Panc1 (cell line): ENCODE results near the gene NARF. TPM values are rescaled to one million over a fixed set of nuclear protein-coding genes. Genes with fewer than 3 reads are reported as not detected.
"Not testable (repeated sequence)": the region's sequence is repeated elsewhere in the genome, so short reads cannot be mapped to it uniquely, and the experiment has no call there.

Experiments
- ATAC-seq: fragments of 200-7000 bp; cut with Tn5 transposase; 2 replicates; pipeline ENCODE4 v1.9.1; 2020; ENCODE audit warnings: mild to moderate bottlenecking, moderate library complexity
- BruUV-seq: library from RNA; stranded (reverse); fragments of 400-500 nt; replicated peaks from 2 replicates; lab custom pipeline; 2021; lab: Mats Ljungman, UMichigan
- CTCF ChIA-PET: fragments of 300-600 bp; sonication (Branson Sonifier 250); formaldehyde crosslinking; loops from one replicate; lab custom pipeline; 2022; ENCODE audit warnings: antibody characterized with exemption; lab: Charles Lee
- POLR2A ChIA-PET: fragments of 300-600 bp; sonication (Branson Sonifier 250); formaldehyde crosslinking; loops from one replicate; lab custom pipeline; 2022; ENCODE audit warnings: antibody characterized with exemption; lab: Charles Lee
- DNase-seq: peaks from one replicate; pipeline ENCODE4 v3.0.0-alpha.2; 2010; ENCODE audit warnings: low read depth, low spot score
- H3K27ac ChIP-seq: 2 replicates; pipeline ENCODE4 v1.5.1; 2011; ENCODE audit warnings: mild to moderate bottlenecking, low read length, inconsistent platforms
- H3K27me3 ChIP-seq: fragments of 200-500 bp; sonication (Bioruptor generic); 2 replicates; pipeline ENCODE4 v1.6.0; 2014; ENCODE audit warnings: low read length, inconsistent platforms; ENCODE audit not compliant: control insufficient read depth, insufficient read depth
- H3K36me3 ChIP-seq: fragments of 200-500 bp; sonication (Bioruptor generic); 2 replicates; pipeline ENCODE4 v1.5.1; 2014; ENCODE audit warnings: inconsistent platforms, mild to moderate bottlenecking, low read length, moderate library complexity; ENCODE audit not compliant: control insufficient read depth, insufficient read depth
- H3K4me1 ChIP-seq: 2 replicates; pipeline ENCODE4 v1.5.1; 2011; ENCODE audit warnings: inconsistent platforms, mild to moderate bottlenecking, low read length, moderate library complexity; ENCODE audit not compliant: control insufficient read depth, insufficient read depth
- H3K4me3 ChIP-seq, 2 experiments: 2 replicates each; pipeline ENCODE4 v1.5.1; 2011 to 2012; ENCODE audit warnings: low read depth in 2 of 2, low read length in 2 of 2, mild to moderate bottlenecking in 2 of 2, inconsistent platforms in 1 of 2, moderate library complexity in 1 of 2
- H3K9me3 ChIP-seq: fragments of 200-500 bp; sonication (Bioruptor generic); 2 replicates; pipeline ENCODE4 v1.5.1; 2014; ENCODE audit warnings: low read depth, mild to moderate bottlenecking, inconsistent platforms, low read length, moderate library complexity; ENCODE audit not compliant: control insufficient read depth, insufficient read depth
- POLR2AphosphoS5 ChIP-seq: IDR thresholded peaks from 2 replicates; pipeline ENCODE4 v1.6.1; 2012; ENCODE audit warnings: mild to moderate bottlenecking, low read depth, low read length, moderate library complexity
- SIN3A ChIP-seq: IDR thresholded peaks from 2 replicates; pipeline ENCODE4 v1.6.1; 2012; ENCODE audit warnings: low read depth, mild to moderate bottlenecking, low read length, moderate library complexity, borderline replicate concordance; ENCODE audit not compliant: insufficient read depth
- TCF7L2 ChIP-seq: IDR thresholded peaks from 2 replicates; pipeline ENCODE4 v1.6.1; 2011; ENCODE audit warnings: mild to moderate bottlenecking, low read depth, low read length, inconsistent platforms
- in situ Hi-C: cut with HindIII; loops from 2 replicates; pipeline ENCODE4 v1.10.0; 2016; ENCODE audit warnings: low sequenced_read_pairs, low pct_unique_long_range_greater_than_20kb
- intact Hi-C: fragments of 100-400 bp; cut with micrococcal nuclease; formaldehyde crosslinking; loops from one replicate; pipeline ENCODE4 v1.10.0; 2022; ENCODE audit not compliant: unreplicated experiment
- total RNA-seq: library from RNA; stranded (reverse); gene quantifications from one replicate; pipeline ENCODE4 v1.2.1, GENCODE V29; 2021; ENCODE audit not compliant: unreplicated experiment
- TF ChIP-seq, protein P1 (sequence below): fragments of 450-650 bp; IDR thresholded peaks from 2 replicates; pipeline ENCODE4 v1.5.1; 2017; ENCODE audit warnings: mild to moderate bottlenecking
- TF ChIP-seq, protein P2 (sequence below), 2 experiments: IDR thresholded peaks; 2 replicates each; pipeline ENCODE4 v1.6.1; 2011 to 2012; ENCODE audit warnings: low read depth in 2 of 2, control low read depth in 1 of 2, low read length in 1 of 2, mild to moderate bottlenecking in 1 of 2, moderate library complexity in 1 of 2; ENCODE audit not compliant: insufficient read depth in 1 of 2

Gene NARF
- total RNA-seq, 1 experiment from 2014 or later: 60.9 TPM

DNA sequence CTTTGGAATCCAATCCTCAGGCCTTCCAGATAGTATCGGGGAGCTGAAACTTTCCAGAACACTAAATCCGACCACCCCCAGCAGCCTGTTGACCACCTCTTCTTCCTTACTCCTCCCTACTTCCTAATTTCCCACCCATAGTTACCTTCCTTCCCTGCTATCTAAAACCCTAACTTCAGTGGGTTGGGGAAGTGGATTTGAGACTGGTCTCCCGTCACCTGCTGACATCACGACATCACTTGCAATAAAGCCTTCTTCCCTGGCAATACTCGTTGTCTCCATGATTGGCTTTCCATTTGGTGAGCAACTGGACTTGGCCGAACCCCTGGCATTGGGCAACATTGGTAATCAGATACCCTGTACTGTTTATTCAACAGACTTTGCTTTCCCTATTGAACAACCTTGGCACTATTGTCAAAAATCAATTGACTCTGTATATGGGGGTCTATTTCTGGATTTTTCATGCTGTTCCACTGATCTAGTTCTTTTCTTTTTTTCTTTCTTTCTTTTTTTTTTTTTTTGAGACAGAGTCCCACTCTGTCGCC lies 49.2 kb downstream of the NARF start:
- no peak for ATAC-seq
- BruUV-seq: no TSS peak
- H3K4me1 ChIP-seq: no peaks in the 10 kb centered on the region
- no peaks in the 10 kb centered on the region for H3K27me3 ChIP-seq
- POLR2A ChIA-PET: no interaction called here
- in situ Hi-C loops: no loop called here
- no peak for DNase-seq
- H3K4me3 ChIP-seq: no peak overlapping the region
- H3K36me3 ChIP-seq: no peaks in the 10 kb centered on the region
- intact Hi-C loops: no loop called here
- CTCF ChIA-PET: no interaction called here
- no peaks in the 10 kb centered on the region for H3K9me3 ChIP-seq
- TF ChIP-seq, protein P1, sequence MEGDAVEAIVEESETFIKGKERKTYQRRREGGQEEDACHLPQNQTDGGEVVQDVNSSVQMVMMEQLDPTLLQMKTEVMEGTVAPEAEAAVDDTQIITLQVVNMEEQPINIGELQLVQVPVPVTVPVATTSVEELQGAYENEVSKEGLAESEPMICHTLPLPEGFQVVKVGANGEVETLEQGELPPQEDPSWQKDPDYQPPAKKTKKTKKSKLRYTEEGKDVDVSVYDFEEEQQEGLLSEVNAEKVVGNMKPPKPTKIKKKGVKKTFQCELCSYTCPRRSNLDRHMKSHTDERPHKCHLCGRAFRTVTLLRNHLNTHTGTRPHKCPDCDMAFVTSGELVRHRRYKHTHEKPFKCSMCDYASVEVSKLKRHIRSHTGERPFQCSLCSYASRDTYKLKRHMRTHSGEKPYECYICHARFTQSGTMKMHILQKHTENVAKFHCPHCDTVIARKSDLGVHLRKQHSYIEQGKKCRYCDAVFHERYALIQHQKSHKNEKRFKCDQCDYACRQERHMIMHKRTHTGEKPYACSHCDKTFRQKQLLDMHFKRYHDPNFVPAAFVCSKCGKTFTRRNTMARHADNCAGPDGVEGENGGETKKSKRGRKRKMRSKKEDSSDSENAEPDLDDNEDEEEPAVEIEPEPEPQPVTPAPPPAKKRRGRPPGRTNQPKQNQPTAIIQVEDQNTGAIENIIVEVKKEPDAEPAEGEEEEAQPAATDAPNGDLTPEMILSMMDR: no peak
- TF ChIP-seq TCF7L2: no peak
- TF ChIP-seq POLR2AphosphoS5: no peak
- TF ChIP-seq, protein P2, sequence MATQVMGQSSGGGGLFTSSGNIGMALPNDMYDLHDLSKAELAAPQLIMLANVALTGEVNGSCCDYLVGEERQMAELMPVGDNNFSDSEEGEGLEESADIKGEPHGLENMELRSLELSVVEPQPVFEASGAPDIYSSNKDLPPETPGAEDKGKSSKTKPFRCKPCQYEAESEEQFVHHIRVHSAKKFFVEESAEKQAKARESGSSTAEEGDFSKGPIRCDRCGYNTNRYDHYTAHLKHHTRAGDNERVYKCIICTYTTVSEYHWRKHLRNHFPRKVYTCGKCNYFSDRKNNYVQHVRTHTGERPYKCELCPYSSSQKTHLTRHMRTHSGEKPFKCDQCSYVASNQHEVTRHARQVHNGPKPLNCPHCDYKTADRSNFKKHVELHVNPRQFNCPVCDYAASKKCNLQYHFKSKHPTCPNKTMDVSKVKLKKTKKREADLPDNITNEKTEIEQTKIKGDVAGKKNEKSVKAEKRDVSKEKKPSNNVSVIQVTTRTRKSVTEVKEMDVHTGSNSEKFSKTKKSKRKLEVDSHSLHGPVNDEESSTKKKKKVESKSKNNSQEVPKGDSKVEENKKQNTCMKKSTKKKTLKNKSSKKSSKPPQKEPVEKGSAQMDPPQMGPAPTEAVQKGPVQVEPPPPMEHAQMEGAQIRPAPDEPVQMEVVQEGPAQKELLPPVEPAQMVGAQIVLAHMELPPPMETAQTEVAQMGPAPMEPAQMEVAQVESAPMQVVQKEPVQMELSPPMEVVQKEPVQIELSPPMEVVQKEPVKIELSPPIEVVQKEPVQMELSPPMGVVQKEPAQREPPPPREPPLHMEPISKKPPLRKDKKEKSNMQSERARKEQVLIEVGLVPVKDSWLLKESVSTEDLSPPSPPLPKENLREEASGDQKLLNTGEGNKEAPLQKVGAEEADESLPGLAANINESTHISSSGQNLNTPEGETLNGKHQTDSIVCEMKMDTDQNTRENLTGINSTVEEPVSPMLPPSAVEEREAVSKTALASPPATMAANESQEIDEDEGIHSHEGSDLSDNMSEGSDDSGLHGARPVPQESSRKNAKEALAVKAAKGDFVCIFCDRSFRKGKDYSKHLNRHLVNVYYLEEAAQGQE (IDR thresholded peaks at IDR 0.05; ENCODE audit: insufficient read depth in 1 of 2, low read depth in 2 of 2, low read length in 1 of 2): no peak
- TF ChIP-seq SIN3A: no peak
- no peak overlapping the region for H3K27ac ChIP-seq

DNA sequence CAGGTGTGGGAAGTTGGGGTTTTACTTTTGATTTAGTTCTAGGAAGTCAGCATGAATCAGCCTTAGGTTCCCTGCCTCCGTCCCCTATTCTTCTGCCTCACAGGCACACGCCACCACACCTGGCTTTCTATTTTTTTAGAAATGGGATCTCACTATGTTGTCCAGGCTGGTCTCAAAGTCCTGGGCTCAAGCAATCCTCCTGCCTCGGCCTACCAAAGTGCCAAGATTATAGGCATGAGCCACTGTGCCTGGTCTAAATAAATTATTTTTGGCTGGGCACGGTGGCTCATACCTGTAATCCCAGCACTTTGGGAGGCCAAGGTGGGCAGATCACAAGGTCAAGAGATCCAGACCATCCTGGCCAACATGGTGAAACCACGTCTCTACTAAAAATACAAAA lies 53.1 kb downstream of the NARF start:
- CTCF ChIA-PET, in situ Hi-C loops, intact Hi-C loops, H3K36me3 ChIP-seq, H3K9me3 ChIP-seq, H3K4me1 ChIP-seq, ATAC-seq, DNase-seq, H3K4me3 ChIP-seq, BruUV-seq, POLR2A ChIA-PET, H3K27me3 ChIP-seq: not testable (repeated sequence)
- H3K27ac ChIP-seq: peak overlapping the region; percentile 30; the same call in 1 of the 2 replicates

DNA sequence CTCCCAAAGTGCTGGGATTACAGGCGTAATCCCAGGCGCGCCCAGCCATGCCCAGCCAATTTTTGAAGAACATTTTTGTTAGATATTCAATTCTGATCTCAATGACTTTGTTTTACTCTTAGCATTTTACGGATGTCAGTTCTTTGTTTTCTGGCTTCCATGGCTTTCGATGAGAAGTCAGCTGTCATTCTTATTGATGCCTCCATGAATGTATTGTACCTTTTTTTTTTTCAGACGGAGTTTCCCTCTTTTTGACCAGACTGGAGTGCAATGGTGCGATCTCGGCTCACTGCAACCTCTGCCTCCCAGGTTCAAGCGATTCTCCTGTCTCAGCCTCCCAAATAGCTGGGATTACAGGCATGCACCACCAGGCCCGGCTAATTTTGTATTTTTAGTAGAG lies 55.3 kb downstream of the NARF start:
- H3K9me3 ChIP-seq, H3K27me3 ChIP-seq, intact Hi-C loops, BruUV-seq, ATAC-seq, in situ Hi-C loops, H3K36me3 ChIP-seq, H3K4me3 ChIP-seq, H3K27ac ChIP-seq, H3K4me1 ChIP-seq, CTCF ChIA-PET, DNase-seq: not testable (repeated sequence)
- POLR2A ChIA-PET: interaction anchor here (0.7 kb wide), 1 partner anchor 21 kb away, joined by 3 read pairs; no protein-coding TSS in a partner anchor
